HG02973 (cell line): Measurements from ENCODE around the gene ADAM15.

Experiments
- ATAC-seq: cut with Tn5 transposase; IDR thresholded peaks from one replicate; pipeline ENCODE4 v1.9.1; 2021; ENCODE audit warnings: moderate library complexity; ENCODE audit not compliant: unreplicated experiment

Gene ADAM15

DNA sequence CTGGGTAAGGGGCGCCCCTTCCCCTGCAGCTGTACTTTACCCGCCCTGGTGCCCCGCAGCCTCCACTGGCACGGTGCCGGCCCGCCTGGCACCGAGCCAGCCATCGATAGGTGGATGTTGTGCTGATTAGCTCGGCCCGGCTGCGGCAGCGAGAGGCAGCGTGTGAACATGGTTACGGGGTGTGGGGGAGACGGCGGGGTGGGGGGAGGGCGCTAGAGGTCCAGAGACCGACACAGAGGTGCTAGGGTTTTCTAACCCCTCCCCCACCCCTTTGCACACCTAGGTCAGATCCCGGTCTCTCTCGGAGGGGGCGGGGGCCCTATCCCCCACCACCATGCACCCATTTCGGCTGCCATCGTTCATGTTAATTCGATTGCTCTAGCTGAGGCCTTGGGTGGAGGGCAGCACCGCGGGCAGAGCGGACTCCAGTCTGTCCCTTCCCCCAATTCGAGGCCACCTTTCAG is 19.1 kb downstream of the ADAM15 start:
- no peak for ATAC-seq

DNA sequence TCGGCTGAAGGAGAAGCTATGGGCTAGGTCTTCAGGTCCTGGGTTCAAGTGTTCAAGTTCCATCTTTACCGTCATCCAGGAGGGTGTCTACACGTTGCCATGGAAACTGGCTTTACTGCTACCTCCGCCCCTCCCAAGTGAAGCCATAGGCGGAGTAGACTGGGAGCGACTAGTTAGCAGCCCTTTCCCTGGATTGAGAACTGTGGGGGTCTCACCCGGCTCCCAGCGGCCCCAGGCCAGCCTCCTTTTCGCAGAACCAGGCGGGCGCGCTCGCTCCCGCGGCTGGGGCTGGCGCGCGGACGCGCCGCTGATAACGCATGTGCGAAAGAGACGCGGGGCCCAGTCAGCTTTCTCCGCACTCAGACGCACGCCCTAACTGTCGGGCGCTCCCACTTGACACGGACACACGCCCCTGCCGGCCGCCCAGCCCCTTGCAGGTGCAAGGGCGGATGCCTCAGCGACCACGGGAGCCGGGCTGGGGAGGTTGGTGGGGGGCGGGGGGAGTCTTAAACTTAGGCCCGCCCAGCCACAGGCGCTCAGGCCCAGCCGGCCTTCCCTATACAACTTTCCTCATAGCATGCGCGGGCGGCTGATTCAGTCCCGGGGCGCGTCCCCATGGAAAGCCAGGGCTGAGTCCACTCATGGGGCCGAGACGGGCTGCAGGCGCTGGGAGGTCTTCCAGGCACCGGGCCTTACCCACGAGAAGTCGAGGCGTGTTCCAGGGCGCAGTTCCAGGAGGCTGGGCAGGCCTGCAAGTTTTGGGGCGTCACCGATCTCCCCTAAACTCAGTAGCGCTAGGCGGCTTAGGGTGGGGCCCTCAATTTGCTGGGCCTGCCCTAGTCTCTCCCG is 19.8 kb downstream of the ADAM15 start:
- ATAC-seq, result peak; percentile 56

GRCh38 chr1:155071701-155072100 is 20.6 kb downstream of the ADAM15 start:
- no peak for ATAC-seq

DNA sequence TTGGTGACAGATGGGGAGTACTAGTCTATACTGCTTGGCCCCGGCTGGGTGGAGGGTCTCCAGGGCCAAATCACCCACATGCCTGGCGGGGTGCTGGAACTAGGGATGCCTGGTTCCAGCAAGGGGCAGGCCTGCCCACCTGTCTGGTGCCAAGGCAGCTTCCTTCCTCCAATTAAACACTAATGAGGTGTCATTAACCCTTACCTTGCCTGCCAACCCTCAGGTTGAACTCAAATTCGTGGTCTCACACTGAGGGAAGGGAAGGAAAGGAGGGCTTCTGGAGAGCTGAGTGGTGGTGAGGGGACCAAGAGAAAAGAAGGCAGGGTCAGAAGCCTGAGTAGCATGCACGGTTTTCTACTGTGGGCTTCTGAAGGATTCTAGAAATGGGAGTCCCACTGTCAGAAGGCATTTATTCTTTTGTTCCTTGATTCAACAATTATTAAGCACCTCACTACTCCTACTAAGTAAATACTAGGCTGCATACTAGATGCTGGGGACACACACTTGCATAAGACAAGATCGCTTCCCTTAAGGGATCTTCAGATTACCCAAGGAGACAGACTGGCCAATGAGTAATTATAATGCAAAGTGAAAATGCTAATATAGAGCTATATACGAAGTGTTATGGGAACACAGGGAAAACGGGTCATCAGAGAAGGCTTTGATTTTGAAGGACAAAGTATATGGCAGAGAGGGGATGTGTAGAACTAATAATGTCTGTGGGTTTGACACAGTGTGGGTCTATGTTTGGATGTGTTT is 21.6 kb downstream of the ADAM15 start:
- ATAC-seq, result no peak

DNA sequence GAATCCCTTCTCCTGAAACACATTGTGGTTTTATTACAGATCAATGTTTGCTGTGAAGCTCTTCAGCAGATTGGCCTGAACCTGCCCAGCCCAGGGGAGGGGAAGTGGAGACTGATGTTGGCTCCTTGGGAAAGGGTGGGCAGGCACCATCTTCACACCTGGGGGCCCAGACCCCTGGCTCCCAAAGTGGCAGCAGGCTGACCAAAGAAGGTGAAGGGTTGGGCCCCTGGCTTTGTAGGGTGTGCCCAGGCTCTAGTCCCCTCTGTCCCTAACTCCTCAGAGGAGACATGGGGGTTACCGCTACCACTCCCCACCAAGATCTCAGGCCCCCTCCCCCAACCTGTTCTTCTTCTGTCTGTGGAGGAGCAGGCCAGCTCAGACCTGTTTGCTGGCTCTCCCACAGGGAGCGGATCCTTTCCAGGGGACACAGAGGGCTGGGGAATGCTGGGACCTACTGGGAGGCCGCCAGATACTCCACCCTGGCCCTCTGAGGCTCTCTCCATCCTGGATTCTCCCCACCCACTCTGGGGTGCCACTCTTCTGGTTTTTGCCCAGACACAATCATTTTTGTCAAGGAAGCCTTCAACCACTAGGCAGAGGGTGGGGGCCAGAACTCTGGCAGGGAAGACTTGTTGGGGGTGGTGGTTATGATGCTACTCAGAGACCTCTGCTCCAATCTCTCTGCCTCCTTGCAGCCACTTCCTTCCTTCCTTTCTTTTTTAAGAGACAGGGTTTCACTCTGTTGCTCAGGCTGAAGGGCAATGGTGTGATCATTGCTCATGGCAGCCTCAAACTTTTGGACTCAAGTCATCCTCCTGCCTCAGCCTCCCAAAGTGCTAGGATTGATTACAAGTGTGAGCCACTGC is 22.5 kb downstream of the ADAM15 start:
- ATAC-seq, result no peak

DNA sequence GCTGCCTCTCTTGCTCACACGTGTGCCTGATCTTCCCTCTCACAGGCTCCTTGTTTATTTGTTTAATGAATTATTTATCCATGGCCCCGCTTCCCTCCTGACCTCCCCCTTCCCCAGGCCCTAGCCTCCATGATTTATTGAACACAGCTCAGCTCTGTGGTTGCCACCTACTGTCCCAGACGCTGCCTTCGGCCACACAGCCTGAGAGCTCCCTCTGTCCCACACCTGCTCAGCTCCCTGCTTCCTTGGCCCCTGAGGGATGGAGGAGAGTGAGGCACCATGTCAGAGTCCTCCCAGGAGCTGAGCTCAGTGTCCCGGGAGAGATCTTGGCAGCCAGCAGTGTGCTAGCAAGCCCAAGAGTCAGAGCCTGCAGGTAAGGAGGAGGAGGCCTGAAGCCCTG is 24.4 kb downstream of the ADAM15 start:
- ATAC-seq, result no peak

GRCh38 chr1:155076371-155076770 is 25.3 kb downstream of the ADAM15 start:
- ATAC-seq, result no peak

- ATAC-seq, result no peak
Observed at GRCh38 chr1:155077346-155077745, 26.2 kb downstream of the ADAM15 start.

GRCh38 chr1:155077758-155078445 is 26.8 kb downstream of the ADAM15 start:
- no peak for ATAC-seq

DNA sequence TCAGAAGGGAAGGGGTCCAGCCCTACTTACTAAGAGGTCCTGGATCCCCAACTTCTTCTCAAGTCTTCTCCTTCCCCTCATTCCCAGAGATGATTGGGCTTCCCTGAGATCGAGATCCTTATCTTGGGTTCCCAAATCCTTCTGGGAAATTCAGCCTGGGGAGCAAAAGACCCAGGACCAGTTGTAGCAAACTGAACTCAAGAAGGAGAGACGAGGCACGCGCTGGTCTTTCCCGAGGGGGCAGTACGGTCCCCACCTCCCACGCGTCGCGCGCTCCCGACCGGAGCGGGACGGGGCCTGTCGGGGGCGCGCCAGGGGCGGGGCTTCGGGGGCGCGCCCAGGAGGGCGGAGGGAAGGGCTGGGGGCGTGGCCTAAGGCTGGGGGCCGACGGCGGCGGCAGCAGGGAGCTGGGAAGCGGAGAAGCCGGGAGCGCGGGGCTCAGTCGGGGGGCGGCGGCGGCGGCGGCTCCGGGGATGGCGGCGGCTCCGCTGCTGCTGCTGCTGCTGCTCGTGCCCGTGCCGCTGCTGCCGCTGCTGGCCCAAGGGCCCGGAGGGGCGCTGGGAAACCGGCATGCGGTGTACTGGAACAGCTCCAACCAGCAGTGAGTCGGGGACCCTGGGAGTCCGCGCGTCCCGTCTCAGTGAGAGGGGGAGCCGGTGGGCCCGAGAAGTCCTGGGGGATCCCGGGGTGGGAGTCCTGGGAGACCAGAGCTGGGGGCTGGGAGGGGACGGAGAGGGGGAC is 27.5 kb downstream of the ADAM15 start, which contains the start of gene EFNA3:
Gene EFNA3 (plus strand): TSS at position 369 of the 741 bp plus-strand sequence. CDS start 105 bp downstream, at position 474.
- no peak for ATAC-seq

DNA sequence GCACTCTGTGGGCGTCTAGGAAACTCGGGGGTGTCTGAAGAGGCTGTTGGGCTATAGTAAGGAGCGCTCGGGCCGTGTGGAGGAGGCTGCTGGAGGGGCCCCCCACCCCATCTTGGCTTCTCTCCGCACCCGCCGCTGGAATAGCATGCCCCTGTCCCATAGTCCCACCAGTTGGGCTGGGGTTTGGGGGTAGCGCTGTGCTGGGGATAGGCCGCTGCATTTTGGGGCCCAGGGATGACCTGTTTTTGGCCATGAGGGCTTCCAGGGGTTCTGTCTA is 28.0 kb downstream of the ADAM15 start:
- no peak for ATAC-seq

DNA sequence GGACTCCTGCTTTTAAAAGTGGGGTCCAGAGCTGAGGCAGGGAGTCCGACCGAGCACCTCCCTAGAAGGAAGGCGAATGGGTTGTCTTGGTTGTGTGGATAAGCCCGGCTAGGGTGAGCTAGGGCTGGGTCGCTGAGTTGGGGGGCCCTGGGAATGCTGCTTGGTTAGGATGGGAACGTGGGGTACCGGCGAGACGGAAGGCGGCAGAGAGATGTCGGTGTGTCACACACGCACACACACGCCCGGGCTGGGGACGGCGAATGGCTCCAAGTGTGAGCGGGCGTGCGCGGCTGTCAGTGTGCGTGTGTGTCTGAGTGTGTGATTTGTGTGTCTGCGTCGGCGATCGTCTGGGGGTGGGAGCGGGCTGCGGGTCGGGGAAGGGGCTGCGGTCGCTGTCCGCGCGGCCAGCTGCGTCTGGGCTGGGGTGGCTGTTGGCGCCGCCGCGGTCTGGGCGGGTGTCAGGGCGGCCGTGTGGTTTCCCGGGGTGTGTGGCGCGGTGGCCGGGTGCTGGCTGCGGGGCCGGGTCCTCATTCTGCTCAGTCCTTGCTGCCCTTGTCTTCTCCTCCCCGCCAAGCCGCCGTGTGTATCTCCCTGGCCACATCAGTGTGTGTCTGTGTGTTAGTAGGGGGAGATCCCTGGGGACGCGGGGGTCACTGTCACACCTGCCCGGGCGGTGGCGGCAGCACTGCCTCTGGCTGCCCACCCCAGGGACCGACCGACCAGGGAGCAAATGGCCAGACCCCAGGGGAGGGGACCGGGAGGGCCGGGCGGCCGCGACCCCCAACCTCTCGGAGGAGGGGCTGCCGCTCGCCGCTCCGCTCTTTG is 28.6 kb downstream of the ADAM15 start:
- ATAC-seq, result no peak

DNA sequence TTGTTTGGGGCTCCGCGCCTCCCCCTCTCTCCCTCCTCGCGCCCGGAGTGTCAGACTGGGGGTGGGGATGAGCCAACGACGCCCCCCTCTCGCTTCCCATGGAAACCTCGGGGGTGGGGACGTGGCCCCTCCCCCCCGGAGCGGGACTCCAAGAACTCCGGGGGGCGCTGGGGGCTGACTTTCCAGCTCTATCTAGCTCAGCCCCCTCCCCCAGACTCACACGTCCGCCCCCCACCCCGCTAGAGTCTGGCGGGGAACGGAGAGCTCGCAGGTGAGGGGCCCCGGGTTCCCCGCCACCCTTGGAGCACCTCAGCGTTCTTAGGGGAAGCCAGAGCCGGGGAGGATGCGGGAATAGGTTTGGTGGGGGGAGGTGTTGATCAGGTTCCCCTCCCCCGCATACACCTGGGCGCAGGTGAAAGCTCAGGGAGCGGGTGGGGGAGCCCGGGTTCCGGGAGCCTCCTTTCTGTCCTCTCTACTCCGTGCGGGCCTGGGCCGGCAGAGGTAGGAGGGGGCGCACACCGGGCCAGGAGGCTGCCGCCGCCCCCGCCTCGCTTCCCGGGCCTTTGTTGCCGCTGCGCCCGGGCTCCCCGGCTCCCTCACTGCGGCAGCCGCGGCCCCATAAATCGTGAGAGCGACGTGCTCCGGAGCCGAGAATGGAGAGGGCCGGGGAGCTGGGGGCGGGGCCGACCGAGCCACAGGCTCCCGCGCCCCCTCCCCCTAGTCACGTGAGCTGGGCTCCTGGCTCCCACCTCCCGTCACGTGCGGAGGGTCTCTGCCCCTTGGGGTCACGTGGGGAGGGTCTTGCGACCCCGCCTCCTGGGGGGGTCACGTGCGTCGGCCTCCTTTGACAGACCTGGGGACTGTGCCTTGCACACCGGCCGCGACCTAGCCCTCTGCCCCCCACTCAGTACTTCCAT is 29.5 kb downstream of the ADAM15 start:
- no peak for ATAC-seq

DNA sequence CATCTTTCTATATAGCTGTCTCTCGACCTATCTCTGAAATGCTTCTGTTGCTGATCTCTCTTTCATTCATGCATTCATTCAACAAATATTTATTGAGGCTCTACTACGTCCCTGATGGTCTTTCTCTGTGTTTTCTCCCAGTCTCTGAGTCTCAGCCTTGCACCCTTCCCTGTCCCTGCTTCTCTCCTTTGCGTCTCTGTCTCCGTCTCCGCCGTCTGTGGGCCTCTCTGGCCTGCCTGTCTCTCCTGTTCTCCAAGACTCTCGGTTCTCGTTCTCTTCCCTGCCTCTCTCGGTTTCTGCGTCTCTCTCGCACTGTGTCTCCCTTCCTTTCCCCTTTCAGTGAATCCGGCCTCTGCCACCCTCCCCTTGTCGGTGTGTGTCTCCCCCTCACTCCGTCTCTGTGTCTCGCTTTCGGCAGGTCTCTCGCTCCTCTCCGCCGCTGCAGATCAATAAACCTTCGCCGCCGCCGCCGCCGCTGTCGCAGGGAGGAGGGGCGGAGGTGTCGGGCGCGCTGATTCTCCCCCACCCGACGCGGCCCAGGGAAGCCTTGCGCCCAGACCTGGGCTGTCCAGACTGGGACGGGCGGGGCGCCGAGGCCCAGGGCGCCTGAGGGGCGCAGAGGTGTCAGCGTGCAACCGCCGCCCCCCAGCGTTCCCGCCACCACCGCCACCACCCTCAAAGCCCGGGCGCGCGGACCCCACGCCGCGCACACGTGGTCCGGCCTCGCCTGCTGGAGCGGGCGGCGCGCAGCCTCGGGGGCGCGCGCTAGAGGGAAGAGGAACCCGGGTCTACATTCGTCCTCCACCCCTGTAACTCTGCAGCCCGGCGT is 30.6 kb downstream of the ADAM15 start:
- ATAC-seq, result no peak

DNA sequence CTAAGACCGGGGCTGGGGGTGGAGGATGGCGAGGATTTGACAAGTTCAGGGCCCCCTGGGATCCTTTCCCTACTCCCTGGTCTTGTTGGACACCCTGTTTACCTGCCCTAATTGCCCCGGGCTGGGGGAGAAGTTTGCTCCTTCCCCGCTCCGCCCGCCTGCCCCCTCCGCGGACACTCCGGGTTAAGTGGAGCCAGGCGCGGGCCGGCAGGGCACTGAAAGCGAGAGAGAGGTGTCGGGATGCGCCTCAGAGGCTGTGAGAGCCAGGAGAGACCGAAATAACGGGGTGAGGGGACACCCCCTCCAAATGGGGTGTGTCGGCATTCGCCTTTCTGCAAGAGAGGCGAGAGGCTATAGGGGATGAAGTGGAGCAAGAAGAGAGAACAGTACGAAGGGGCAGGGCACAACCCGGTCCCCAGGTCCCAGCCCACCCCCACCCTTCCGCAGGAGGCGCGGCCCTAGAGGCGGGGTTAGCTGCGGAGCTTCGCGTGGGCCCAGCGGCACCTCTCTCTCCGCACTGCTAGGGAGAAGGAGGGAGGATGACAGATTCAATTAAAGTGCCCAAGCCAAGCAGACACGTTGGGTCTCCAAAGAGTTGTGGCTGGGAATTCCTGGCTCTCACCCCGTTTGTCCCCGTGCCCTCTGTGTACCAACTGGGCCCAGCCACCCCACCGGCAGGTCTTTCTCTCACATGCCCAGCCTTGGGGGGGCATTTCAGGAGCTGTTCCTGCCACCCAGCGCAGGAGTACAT is 31.4 kb downstream of the ADAM15 start:
- no peak for ATAC-seq

- ATAC-seq, result no peak
Observed at GRCh38 chr1:155083052-155083541, 32.0 kb downstream of the ADAM15 start.
